ENCODE data around the gene DZIP3. TPM values are rescaled to one million over a fixed set of nuclear protein-coding genes. Genes with fewer than 3 reads are reported as not detected.

The DZIP3 gene
- total RNA-seq, 6 experiments from 2014 or later = 2.2 to 5.2 (median 3.0) TPM

DNA sequence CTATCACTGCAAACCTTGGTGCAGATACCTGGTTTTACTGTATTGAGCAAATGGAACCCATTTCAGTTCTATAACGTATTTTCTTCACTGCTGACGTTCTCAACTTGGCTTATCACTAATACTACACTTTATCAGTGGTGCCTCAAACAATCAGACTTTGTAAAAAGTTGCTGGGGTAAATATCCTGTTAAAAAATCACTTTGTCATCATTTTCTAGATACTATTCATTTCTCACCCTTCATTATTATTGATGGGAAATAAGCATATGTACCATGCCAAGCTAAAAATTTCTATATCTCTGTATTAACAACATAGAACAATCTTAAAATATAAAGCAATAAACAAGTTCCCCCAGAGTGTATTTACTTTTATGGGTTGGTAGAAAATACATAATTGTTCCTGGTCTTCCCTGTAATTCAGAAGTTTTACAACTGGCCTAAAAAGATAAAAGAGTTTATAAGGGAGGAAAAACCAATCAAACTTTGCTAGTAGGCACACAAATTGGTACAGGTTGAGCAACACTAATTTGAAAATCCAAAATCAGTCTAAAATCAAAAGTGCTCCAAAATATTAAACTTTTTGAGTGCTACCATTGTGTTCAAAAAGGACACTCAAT lies 33.4 kb upstream of the DZIP3 start:
- intact Hi-C loops (cut with DNase I) = no loop called here
- H3K27me3 ChIP-seq = no peaks in the 10 kb centered on the region
- no peaks in the 10 kb centered on the region for H3K9me3 ChIP-seq
- WGBS (ENCODE audit: insufficient coverage, low coverage, low lambda C conversion rate, missing lambda C conversion rate) = 78% methylated on average over 2 of the region's 2 CpGs
- no peak overlapping the region for H3K4me3 ChIP-seq
- TF ChIP-seq, protein P1, sequence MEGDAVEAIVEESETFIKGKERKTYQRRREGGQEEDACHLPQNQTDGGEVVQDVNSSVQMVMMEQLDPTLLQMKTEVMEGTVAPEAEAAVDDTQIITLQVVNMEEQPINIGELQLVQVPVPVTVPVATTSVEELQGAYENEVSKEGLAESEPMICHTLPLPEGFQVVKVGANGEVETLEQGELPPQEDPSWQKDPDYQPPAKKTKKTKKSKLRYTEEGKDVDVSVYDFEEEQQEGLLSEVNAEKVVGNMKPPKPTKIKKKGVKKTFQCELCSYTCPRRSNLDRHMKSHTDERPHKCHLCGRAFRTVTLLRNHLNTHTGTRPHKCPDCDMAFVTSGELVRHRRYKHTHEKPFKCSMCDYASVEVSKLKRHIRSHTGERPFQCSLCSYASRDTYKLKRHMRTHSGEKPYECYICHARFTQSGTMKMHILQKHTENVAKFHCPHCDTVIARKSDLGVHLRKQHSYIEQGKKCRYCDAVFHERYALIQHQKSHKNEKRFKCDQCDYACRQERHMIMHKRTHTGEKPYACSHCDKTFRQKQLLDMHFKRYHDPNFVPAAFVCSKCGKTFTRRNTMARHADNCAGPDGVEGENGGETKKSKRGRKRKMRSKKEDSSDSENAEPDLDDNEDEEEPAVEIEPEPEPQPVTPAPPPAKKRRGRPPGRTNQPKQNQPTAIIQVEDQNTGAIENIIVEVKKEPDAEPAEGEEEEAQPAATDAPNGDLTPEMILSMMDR (IDR thresholded peaks at IDR 0.05) = no peak
- no peak for TF ChIP-seq POLR2A (IDR thresholded peaks at IDR 0.05)
- peaks cover 0 to 5% (median 0%) of the 10 kb centered on the region in 4 donors for H3K4me1 ChIP-seq
- no peak overlapping the region for H3K27ac ChIP-seq
- no peak for DNase-seq
- no peaks in the 10 kb centered on the region for H3K36me3 ChIP-seq
- no peak for ATAC-seq

DNA sequence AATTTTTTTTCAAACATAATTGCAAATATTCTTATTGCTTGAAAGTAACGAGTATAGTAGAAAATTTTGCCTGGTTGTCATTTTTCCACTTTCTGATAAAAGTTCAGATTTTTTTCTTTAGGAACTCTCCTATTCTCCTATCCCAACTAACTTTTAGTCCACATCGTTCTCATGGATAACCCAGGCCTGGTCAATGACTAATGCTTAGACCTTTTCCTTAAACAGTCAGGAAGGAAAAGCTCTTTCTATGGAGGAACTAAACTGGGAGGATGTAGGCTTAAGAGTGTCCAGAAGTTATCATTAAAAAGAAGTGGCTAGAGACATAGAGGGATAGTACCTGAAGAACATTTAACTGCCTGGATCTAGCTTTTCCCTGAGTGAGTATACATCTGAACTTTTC lies 27.0 kb upstream of the DZIP3 start:
- TF ChIP-seq, protein P1 (IDR thresholded peaks at IDR 0.05) = no peak
- no peak for TF ChIP-seq POLR2A (IDR thresholded peaks at IDR 0.05)
- ATAC-seq (no peak), DNase-seq (no peak)
- Histone ChIP-seq H3K27me3 (no peaks in the 10 kb centered on the region), H3K4me3 (no peak overlapping the region), H3K36me3 (no peaks in the 10 kb centered on the region), H3K9me3 (no peaks in the 10 kb centered on the region), H3K4me1 (peaks cover 0 to 9% (median 0%) of the 10 kb centered on the region in 4 donors), H3K27ac (no peak overlapping the region)
- intact Hi-C loops (cut with DNase I) = no loop called here
- 94% methylated on average over 2 of the region's 2 CpGs for WGBS (ENCODE audit: insufficient coverage, low coverage, low lambda C conversion rate, missing lambda C conversion rate)

DNA sequence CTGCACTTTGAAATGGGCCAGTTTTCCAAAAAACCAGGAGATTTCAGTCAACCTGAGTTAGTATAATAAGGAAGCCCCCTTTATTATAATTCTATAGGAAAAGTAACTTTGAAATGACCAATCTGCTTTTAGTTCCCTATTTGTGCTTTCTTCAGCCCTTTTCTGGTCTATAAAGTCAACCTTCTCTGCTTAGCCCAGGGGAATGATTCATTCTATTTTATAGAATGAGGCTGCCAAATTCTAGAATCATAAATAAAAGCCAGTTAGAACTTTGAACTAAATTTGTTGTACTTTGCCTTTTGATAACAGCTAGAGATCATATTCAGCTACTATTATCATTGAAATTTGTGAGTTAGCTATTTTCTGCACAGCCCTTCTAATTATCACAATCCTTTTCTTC lies 25.0 kb upstream of the DZIP3 start:
- DNase-seq (no peak), ATAC-seq (peak in 1 of 4 donors; percentile 38)
- H3K4me1 ChIP-seq = peaks cover 0 to 9% (median 0%) of the 10 kb centered on the region in 4 donors
- TF ChIP-seq, protein P1 (IDR thresholded peaks at IDR 0.05) = no peak
- TF ChIP-seq POLR2A (IDR thresholded peaks at IDR 0.05) = no peak
- H3K36me3 ChIP-seq = no peaks in the 10 kb centered on the region
- no peak overlapping the region for H3K4me3 ChIP-seq
- H3K27ac ChIP-seq = no peak overlapping the region
- H3K9me3 ChIP-seq = no peaks in the 10 kb centered on the region
- intact Hi-C loops (cut with DNase I) = no loop called here
- H3K27me3 ChIP-seq = no peaks in the 10 kb centered on the region

DNA sequence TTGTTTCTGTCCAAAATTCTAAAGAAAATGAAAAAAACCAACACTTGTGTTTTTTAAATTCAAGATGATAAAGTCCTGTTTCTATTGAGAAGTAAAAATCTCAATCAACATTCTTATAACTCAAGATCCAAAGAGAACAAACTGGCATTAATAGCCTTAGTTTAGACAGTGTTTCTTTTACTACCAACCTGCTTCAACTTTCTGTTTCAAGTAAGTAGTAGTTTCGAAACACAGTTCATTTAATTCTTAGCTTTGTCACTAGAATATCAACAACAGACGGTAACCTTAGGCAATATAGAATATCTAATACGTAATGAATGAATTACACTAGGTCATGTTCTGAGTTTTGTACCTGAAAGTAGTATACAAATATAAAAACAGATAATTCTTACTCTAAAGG lies 24.0 kb upstream of the DZIP3 start:
- no peak overlapping the region for H3K27ac ChIP-seq
- no peaks in the 10 kb centered on the region for H3K9me3 ChIP-seq
- 43% methylated on average over 3 of the region's 3 CpGs for WGBS (ENCODE audit: insufficient coverage, low coverage, low lambda C conversion rate, missing lambda C conversion rate)
- H3K27me3 ChIP-seq = no peaks in the 10 kb centered on the region
- no peak for DNase-seq
- no peak overlapping the region for H3K4me3 ChIP-seq
- intact Hi-C loops (cut with DNase I) = no loop called here
- TF ChIP-seq, protein P1 (IDR thresholded peaks at IDR 0.05) = no peak
- no peak for TF ChIP-seq POLR2A (IDR thresholded peaks at IDR 0.05)
- peaks cover 0 to 9% (median 0%) of the 10 kb centered on the region in 4 donors for H3K4me1 ChIP-seq
- H3K36me3 ChIP-seq = no peaks in the 10 kb centered on the region
- ATAC-seq = peak in 1 of 4 donors; percentile 21

DNA sequence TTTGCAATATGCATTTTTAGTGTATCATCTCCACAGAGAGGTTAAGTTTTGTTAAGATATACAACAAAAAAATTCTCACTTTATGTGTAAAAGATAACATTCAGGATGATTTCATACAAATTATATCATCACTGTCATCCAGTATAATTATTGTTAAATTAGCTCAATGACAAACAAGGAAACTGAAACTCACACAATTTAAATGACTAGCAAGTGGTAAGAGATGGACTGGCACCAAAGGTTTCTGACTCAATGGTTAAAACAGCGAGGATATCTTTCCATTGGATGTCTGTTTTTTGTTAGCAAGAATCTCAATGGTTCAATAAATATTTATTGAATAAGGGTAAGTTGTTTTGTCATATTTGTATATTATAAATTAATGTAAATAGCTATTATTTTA lies 22.9 kb upstream of the DZIP3 start:
- WGBS (ENCODE audit: insufficient coverage, low coverage, low lambda C conversion rate, missing lambda C conversion rate) = 89% methylated on average over 1 of the region's 1 CpG
- intact Hi-C loops (cut with DNase I) = no loop called here
- DNase-seq (no peak), ATAC-seq (no peak)
- TF ChIP-seq, protein P1 (IDR thresholded peaks at IDR 0.05) = no peak
- no peak for TF ChIP-seq POLR2A (IDR thresholded peaks at IDR 0.05)
- Histone ChIP-seq H3K36me3 (no peaks in the 10 kb centered on the region), H3K27me3 (no peaks in the 10 kb centered on the region), H3K27ac (no peak overlapping the region), H3K4me1 (peaks cover 0 to 9% (median 0%) of the 10 kb centered on the region in 4 donors), H3K4me3 (no peak overlapping the region), H3K9me3 (no peaks in the 10 kb centered on the region)

All from right lobe of liver (tissue), 6 donors.